ENCODE measurements around the gene DCAF8.

The DCAF8 gene

GRCh38 chr1:160189649-160190625, 72.4 kb downstream of the DCAF8 start, which contains the start of gene CASQ1:
Gene CASQ1 (plus strand): TSS chr1:160190575. CDS start chr1:160190752, 177 bp downstream.
- H3K27ac ChIP-seq = no peak within 1 kb of the TSS
- no peak for TF ChIP-seq ZFX (IDR thresholded peaks at IDR 0.05; ENCODE audit: borderline replicate concordance)
- no peak for TF ChIP-seq CTCF (IDR thresholded peaks at IDR 0.05)

- no peak overlapping the region for H3K27ac ChIP-seq
- TF ChIP-seq CTCF (IDR thresholded peaks at IDR 0.05) = no peak
- no peak for TF ChIP-seq ZFX (IDR thresholded peaks at IDR 0.05; ENCODE audit: borderline replicate concordance)
Measured at GRCh38 chr1:160188341-160188740, 74.0 kb downstream of the DCAF8 start.

- TF ChIP-seq ZFX (IDR thresholded peaks at IDR 0.05; ENCODE audit: borderline replicate concordance) (no peak), CTCF (IDR thresholded peaks at IDR 0.05) (no peak)
- H3K27ac ChIP-seq = no peak overlapping the region
Measured at GRCh38 chr1:160187407-160187806, 74.9 kb downstream of the DCAF8 start.

- TF ChIP-seq ZFX (IDR thresholded peaks at IDR 0.05; ENCODE audit: borderline replicate concordance) = no peak
- TF ChIP-seq CTCF (IDR thresholded peaks at IDR 0.05) = no peak
- H3K27ac ChIP-seq = no peak overlapping the region
Measured at GRCh38 chr1:160186729-160187128, 75.6 kb downstream of the DCAF8 start.

- H3K27ac ChIP-seq = no peak overlapping the region
- TF ChIP-seq CTCF (IDR thresholded peaks at IDR 0.05) = no peak
- TF ChIP-seq ZFX (IDR thresholded peaks at IDR 0.05; ENCODE audit: borderline replicate concordance) = no peak
Measured at GRCh38 chr1:160186246-160186645, 76.1 kb downstream of the DCAF8 start.

- no peak for TF ChIP-seq ZFX (IDR thresholded peaks at IDR 0.05; ENCODE audit: borderline replicate concordance)
- TF ChIP-seq CTCF (IDR thresholded peaks at IDR 0.05) = no peak
- H3K27ac ChIP-seq = no peak overlapping the region
Measured at GRCh38 chr1:160179336-160179735, 83.0 kb downstream of the DCAF8 start.

- no peak for TF ChIP-seq CTCF (IDR thresholded peaks at IDR 0.05)
- no peak for TF ChIP-seq ZFX (IDR thresholded peaks at IDR 0.05; ENCODE audit: borderline replicate concordance)
- H3K27ac ChIP-seq = no peak overlapping the region
Measured at GRCh38 chr1:160178731-160179130, 83.6 kb downstream of the DCAF8 start.
